DND-41 (cell line): Measurements from ENCODE around the gene NFIB.

Experiments used
- CTCF ChIP-seq: IDR thresholded peaks from 2 replicates; pipeline ENCODE4 v1.5.1; 2012; ENCODE audit warnings: borderline replicate concordance, low read length, moderate library complexity, mild to moderate bottlenecking; ENCODE audit not compliant: poor library complexity, severe bottlenecking; ENCODE audit errors: extremely low read depth
- EZH2 ChIP-seq: IDR thresholded peaks from 3 replicates; pipeline ENCODE4 v1.6.1; 2012; ENCODE audit warnings: borderline replicate concordance, low read depth, mild to moderate bottlenecking, moderate library complexity, low read length, inconsistent platforms; ENCODE audit not compliant: severe bottlenecking

- TF ChIP-seq CTCF (no peak), EZH2 (no peak)
Measured at GRCh38 chr9:14082732-14083131, 231.2 kb downstream of the NFIB start.
